ENCODE data around the gene DFFB. TPM values are rescaled to one million over a fixed set of nuclear protein-coding genes. Genes with fewer than 3 reads are reported as not detected.

DFFB gene
- total and polyA plus RNA-seq, 9 of the 15 experiments (the other 6 are each of a cell fraction or from before 2014, with no cell fraction given) = 2.3 to 15.8 (median 11.5) TPM

GRCh38 chr1:3811595-3811911, 45.7 kb upstream of the DFFB start (continued):
- TF ChIP-seq MNT (conservative IDR thresholded peaks at IDR 0.05) (no peak), ARID2 (IDR thresholded peaks at IDR 0.05) (no peak)

- Histone ChIP-seq H4K20me1 (replicated peaks; ENCODE audit: control insufficient read depth, insufficient read depth, low read length) (no peaks in the 10 kb centered on the region), H3K79me2 (ENCODE audit: control insufficient read depth, insufficient read depth, low read length) (no peaks in the 10 kb centered on the region), H3K4me1 (replicated peaks in 1 of 2; ENCODE audit: control insufficient read depth in 2 of 2, insufficient read depth in 2 of 2, low read length in 2 of 2) (peaks cover 6 to 27% of the 10 kb centered on the region in 2 experiments; a peak in 3 of 5 replicates), H2AFZ (ENCODE audit: low read depth, low read length) (no peak overlapping the region), H3K9me3 (replicated peaks; ENCODE audit: control insufficient read depth, insufficient read depth, low read depth, low read length) (no peaks in the 10 kb centered on the region), H3K9ac (ENCODE audit: insufficient read depth in 1 of 2, low read depth in 2 of 2, low read length in 2 of 2) (no peak overlapping the region), H3K36me3 (ENCODE audit: control insufficient read depth, insufficient read depth, low read length) (peaks cover 8% of the 10 kb centered on the region; the same call in 1 of the 3 replicates), H3K4me2 (ENCODE audit: insufficient read depth, low read length) (no peak overlapping the region), H3K27ac (ENCODE audit: extremely low read depth, low read depth, low read length) (no peak overlapping the region), H3K27me3 (ENCODE audit: control insufficient read depth in 2 of 2, insufficient read depth in 2 of 2, low read length in 2 of 2) (no peaks in the 10 kb centered on the region), H3K4me3 (no peak overlapping the region), H3K9me1 (ENCODE audit: control insufficient read depth, insufficient read depth, low read length) (no peaks in the 10 kb centered on the region)
- no peak for FAIRE-seq
- TF ChIP-seq ZNF77 (CRISPR knock-in tag; IDR thresholded peaks at IDR 0.05) = no peak
- no peak for TF ChIP-seq STAT5B (CRISPR knock-in tag; IDR thresholded peaks at IDR 0.05)
- TF ChIP-seq ZNF174 (CRISPR knock-in tag; IDR thresholded peaks at IDR 0.05) = no peak
- TF ChIP-seq NUFIP1 (IDR thresholded peaks at IDR 0.05; ENCODE audit: partially characterized antibody) = no peak
- no peak for TF ChIP-seq HMGXB4 (CRISPR knock-in tag; IDR thresholded peaks at IDR 0.05)
- ChIA-PET POLR2A (interaction anchor here (1.3 kb wide), 1 partner anchor 20 kb away, joined by 4 read pairs; no protein-coding TSS in a partner anchor), CTCF (ENCODE audit: low intra/inter-chr PET ratio) (no interaction called here)
- in situ Hi-C loops (cut with MboI) (no loop called here), intact Hi-C loops (cut with micrococcal nuclease) (no loop called here)
- no TSS peak for BruUV-seq (replicated peaks)
- no peak for ATAC-seq
- no peak for DNase-seq (ENCODE audit: extremely low read depth in 1 of 4, low spot score in 3 of 4)
- 87% methylated on average over 2 of the region's 2 CpGs for WGBS (ENCODE audit: insufficient coverage, low coverage, missing lambda C conversion rate)
Observed at GRCh38 chr1:3814065-3814464, 43.2 kb upstream of the DFFB start.

All from K562 (cell line).